ENCODE results near the gene RPL28. TPM values are rescaled to one million over a fixed set of nuclear protein-coding genes. Genes with fewer than 3 reads are reported as not detected.

Gene RPL28
- total and polyA plus RNA-seq, 9 donors = 391 to 2,645 (median 2,257) TPM

DNA sequence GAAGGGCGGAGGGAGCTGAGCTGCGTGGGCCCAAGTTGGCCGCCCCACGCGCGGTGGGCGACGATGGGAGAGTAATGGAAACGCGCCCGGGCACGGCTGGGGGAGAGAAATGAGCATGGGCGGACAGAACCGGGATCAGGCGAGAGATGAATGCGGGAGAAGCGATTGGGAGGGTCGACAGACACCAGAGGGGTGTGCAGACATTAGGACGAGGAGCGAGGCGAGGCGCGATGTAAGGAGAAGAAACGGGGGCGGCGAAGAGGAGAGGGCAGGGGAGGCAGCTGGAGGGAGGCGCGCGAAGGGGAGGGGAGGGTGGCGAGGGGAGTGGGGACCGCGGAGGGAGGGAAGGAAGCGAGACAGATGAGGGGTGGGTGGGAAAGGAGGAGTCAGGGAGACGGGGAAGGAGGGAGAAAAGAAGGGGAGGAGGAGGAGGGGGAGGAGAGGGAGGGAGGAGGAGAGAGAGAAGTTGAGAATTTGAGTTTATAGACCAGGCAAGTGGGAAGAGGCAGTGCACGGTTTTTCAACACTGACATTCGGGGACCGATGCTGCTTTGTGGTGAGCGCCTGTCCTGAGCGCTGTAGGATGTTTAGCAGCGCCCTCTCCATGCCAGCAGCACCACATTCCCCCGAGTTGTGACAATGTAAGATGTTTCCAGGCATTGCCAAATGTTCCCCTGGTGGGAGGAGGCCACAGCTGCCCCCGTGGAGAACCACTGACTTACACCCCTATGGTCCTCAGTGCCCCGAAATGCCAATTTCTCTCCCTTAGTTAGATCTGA is 57.5 kb downstream of the RPL28 start, which contains the start of gene SHISA7:
Gene SHISA7 (minus strand): TSS at position 256 of the 779 bp plus-strand sequence. CDS start 437 bp downstream, outside the sequence.
- no peak for TF ChIP-seq POLR2A (IDR thresholded peaks at IDR 0.05)
- no peak for TF ChIP-seq EP300 (IDR thresholded peaks at IDR 0.05)
- TF ChIP-seq, protein P1, sequence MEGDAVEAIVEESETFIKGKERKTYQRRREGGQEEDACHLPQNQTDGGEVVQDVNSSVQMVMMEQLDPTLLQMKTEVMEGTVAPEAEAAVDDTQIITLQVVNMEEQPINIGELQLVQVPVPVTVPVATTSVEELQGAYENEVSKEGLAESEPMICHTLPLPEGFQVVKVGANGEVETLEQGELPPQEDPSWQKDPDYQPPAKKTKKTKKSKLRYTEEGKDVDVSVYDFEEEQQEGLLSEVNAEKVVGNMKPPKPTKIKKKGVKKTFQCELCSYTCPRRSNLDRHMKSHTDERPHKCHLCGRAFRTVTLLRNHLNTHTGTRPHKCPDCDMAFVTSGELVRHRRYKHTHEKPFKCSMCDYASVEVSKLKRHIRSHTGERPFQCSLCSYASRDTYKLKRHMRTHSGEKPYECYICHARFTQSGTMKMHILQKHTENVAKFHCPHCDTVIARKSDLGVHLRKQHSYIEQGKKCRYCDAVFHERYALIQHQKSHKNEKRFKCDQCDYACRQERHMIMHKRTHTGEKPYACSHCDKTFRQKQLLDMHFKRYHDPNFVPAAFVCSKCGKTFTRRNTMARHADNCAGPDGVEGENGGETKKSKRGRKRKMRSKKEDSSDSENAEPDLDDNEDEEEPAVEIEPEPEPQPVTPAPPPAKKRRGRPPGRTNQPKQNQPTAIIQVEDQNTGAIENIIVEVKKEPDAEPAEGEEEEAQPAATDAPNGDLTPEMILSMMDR (IDR thresholded peaks at IDR 0.05) = no peak
- DNase-seq = no peak
- Histone ChIP-seq H3K4me1 (ENCODE audit: insufficient read depth) (no peaks in the 10 kb centered on the region), H3K9me3 (no peaks in the 10 kb centered on the region), H3K27me3 (no peaks in the 10 kb centered on the region), H3K36me3 (no peaks in the 10 kb centered on the region), H3K27ac (no peak within 1 kb of the TSS), H3K4me3 (no peak within 1 kb of the TSS)
- WGBS, 3 donors = 1 to 2% (median 1%) methylated on average over 43 of the region's 43 CpGs
- intact Hi-C loops (cut with DNase I) = no loop called here

DNA sequence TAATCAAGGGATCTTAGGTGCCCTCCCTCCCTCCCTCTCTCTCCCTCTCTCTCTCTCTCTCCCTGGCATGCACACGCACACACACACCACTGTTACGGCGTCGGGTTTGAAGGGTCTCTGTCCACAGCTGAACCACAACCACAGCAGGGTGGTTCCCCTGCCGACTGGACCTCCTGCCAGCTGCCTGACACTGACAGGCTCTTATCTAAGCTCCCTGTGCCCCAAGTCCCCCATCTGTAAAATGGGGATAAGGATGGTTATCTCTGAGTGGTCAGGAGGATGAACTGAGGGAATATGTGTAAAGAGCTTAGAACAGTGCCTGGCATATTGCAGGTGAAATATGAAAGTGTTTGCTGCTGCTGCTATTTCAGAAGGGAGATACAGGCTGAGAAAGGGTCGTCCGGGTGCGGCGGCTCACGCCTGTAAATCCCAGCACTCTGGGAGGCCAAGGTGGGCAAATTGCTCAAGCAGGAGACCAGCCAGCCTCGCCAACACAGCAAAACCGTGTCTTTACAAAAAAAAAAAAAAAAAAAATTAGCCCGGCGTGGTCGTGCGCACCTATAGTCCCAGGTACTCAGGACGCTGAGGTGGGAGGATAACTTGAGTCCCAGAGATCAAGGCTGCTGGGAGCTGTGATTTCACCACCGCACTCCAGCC is 58.2 kb downstream of the RPL28 start:
- H3K27ac ChIP-seq = no peak overlapping the region
- TF ChIP-seq EP300 (IDR thresholded peaks at IDR 0.05) (no peak), POLR2A (IDR thresholded peaks at IDR 0.05) (no peak)
- TF ChIP-seq, protein P1 (IDR thresholded peaks at IDR 0.05) = no peak
- intact Hi-C loops (cut with DNase I) = no loop called here

DNA sequence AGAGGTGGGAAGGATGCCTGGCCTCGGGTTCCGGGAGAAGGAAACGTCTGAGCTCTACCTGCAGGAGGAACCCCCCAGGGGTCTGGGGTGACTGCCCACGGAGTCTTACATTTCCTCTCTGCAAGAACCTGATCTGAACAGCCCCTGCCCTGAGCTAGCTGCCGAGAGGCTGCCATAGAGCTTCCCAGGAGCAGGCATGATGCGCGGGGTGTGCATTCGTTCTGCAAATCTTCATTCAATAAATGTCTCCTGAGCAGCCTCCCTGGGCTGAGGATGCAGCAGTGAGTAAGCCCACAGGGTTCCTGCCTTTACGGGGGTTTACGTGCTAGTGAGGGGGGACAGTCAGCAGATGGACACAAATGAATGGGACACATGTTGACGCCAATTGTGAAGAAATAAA is 58.9 kb downstream of the RPL28 start:
- WGBS, 3 donors = 35 to 50% (median 45%) methylated on average over 11 of the region's 11 CpGs
- H3K27ac ChIP-seq = no peak overlapping the region
- no peak overlapping the region for H3K4me3 ChIP-seq
- intact Hi-C loops (cut with DNase I) = no loop called here
- H3K27me3 ChIP-seq = no peaks in the 10 kb centered on the region
- no peaks in the 10 kb centered on the region for H3K36me3 ChIP-seq
- no peak for TF ChIP-seq POLR2A (IDR thresholded peaks at IDR 0.05)
- TF ChIP-seq EP300 (IDR thresholded peaks at IDR 0.05) = no peak
- TF ChIP-seq, protein P1 (IDR thresholded peaks at IDR 0.05) = no peak
- no peaks in the 10 kb centered on the region for H3K9me3 ChIP-seq
- DNase-seq = no peak
- no peaks in the 10 kb centered on the region for H3K4me1 ChIP-seq (ENCODE audit: insufficient read depth)

More for the DNA sequence above, 58.2 kb downstream of the RPL28 start:
- Histone ChIP-seq H3K9me3 (no peaks in the 10 kb centered on the region), H3K36me3 (no peaks in the 10 kb centered on the region), H3K4me3 (no peak overlapping the region), H3K4me1 (ENCODE audit: insufficient read depth) (no peaks in the 10 kb centered on the region), H3K27me3 (no peaks in the 10 kb centered on the region)
- 25 to 37% (median 29%) methylated on average over 18 of the region's 18 CpGs for WGBS, 3 donors
- DNase-seq = no peak

DNA sequence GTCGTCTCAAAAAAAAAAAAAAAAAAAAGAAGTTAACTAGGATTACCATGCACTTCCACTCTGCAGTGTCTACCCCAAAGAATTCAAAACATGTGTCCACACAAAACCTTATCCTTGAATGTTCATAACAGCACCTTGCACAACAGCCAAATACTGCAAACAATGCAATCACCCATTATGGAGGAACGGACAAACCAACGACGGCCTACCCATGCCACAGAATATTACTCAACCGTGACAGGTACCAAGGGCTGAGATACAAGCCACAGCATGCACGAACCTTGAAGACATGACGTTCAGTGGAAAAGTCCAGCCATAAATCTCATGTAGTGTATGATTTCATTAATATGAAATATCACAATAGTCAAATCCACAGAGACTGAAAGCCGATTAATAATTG is 60.3 kb downstream of the RPL28 start:
- intact Hi-C loops (cut with DNase I) = no loop called here
- no peak for DNase-seq
- TF ChIP-seq, protein P1 (IDR thresholded peaks at IDR 0.05) = no peak
- TF ChIP-seq EP300 (IDR thresholded peaks at IDR 0.05) (no peak), POLR2A (IDR thresholded peaks at IDR 0.05) (no peak)
- Histone ChIP-seq H3K4me1 (ENCODE audit: insufficient read depth) (no peaks in the 10 kb centered on the region), H3K9me3 (no peaks in the 10 kb centered on the region), H3K27me3 (no peaks in the 10 kb centered on the region), H3K27ac (no peak overlapping the region), H3K36me3 (no peaks in the 10 kb centered on the region), H3K4me3 (no peak overlapping the region)
- WGBS, 3 donors = 56 to 69% (median 59%) methylated on average over 8 of the region's 8 CpGs

Measured in ovary (tissue), 9 donors.